Keratinocyte (primary cell): Measurements from ENCODE around the gene BTG2. TPM values are rescaled to one million over a fixed set of nuclear protein-coding genes. Genes with fewer than 3 reads are reported as not detected.

ENCODE experiments used
- DNase-seq: peaks from one replicate; pipeline ENCODE4 v3.0.0-alpha.2; 2011; ENCODE audit warnings: low read depth, missing footprints, low spot score
- FAIRE-seq: peaks from 2 replicates; lab custom pipeline; 2011; peaks lifted over from hg19 to GRCh38; lab: Jason Lieb, UNC
- H2AFZ ChIP-seq: 2 replicates; pipeline ENCODE4 v1.6.0; 2012; ENCODE audit warnings: low read length, control low read depth, inconsistent platforms; ENCODE audit not compliant: control insufficient read depth
- H3K27ac ChIP-seq: 2 replicates; pipeline ENCODE4 v1.5.1; 2011; ENCODE audit warnings: low read length; ENCODE audit not compliant: control insufficient read depth, insufficient read depth
- H3K27me3 ChIP-seq: 3 replicates; pipeline ENCODE4 v1.6.0; 2011; ENCODE audit warnings: low read length; ENCODE audit not compliant: control insufficient read depth, insufficient read depth; ENCODE audit errors: extremely low read depth
- H3K36me3 ChIP-seq, 2 experiments: 2 replicates in 1 of 2; 3 replicates in 1 of 2; pipeline ENCODE4 v1.5.1; 2011; ENCODE audit warnings: low read length in 2 of 2, mild to moderate bottlenecking in 1 of 2; ENCODE audit not compliant: control insufficient read depth in 2 of 2, insufficient read depth in 2 of 2; ENCODE audit errors: extremely low read depth in 1 of 2
- H3K4me1 ChIP-seq: 3 replicates; pipeline ENCODE4 v1.5.1; 2011; ENCODE audit warnings: low read length; ENCODE audit not compliant: control insufficient read depth, insufficient read depth; ENCODE audit errors: extremely low read depth
- H3K4me2 ChIP-seq: 3 replicates; pipeline ENCODE4 v1.6.0; 2011; ENCODE audit warnings: low read depth, low read length; ENCODE audit not compliant: control insufficient read depth, insufficient read depth; ENCODE audit errors: extremely low read depth
- H3K4me3 ChIP-seq, 3 experiments: fragments of 200-600 bp in 1 of 3; sonication (generic) in 1 of 3; 2 replicates in 2 of 3; 3 replicates in 1 of 3; pipeline ENCODE4 v1.5.1; 2011 to 2016; ENCODE audit warnings: low read length in 3 of 3, mild to moderate bottlenecking in 3 of 3, control low read depth in 2 of 3, inconsistent platforms in 1 of 3, low read depth in 1 of 3, mixed read lengths in 1 of 3, mixed run types in 1 of 3, moderate library complexity in 1 of 3; ENCODE audit not compliant: control insufficient read depth in 2 of 3, insufficient read depth in 2 of 3; ENCODE audit errors: extremely low read depth in 1 of 3
- H3K79me2 ChIP-seq: 2 replicates; pipeline ENCODE4 v1.6.0; 2012; ENCODE audit warnings: low read length; ENCODE audit not compliant: control insufficient read depth, insufficient read depth
- H3K9ac ChIP-seq: 3 replicates; pipeline ENCODE4 v1.6.0; 2011; ENCODE audit warnings: low read length; ENCODE audit not compliant: control insufficient read depth, insufficient read depth; ENCODE audit errors: extremely low read depth
- H3K9me1 ChIP-seq: 3 replicates; pipeline ENCODE4 v1.6.0; 2011; ENCODE audit warnings: low read length; ENCODE audit not compliant: control insufficient read depth, insufficient read depth; ENCODE audit errors: extremely low read depth
- H3K9me3 ChIP-seq: 2 replicates; pipeline ENCODE4 v1.5.1; 2012; ENCODE audit warnings: low read depth, low read length; ENCODE audit not compliant: control insufficient read depth
- H4K20me1 ChIP-seq: 3 replicates; pipeline ENCODE4 v1.6.0; 2011; ENCODE audit warnings: low read length; ENCODE audit not compliant: control insufficient read depth, insufficient read depth; ENCODE audit errors: extremely low read depth
- CTCF ChIP-seq, 3 experiments: IDR thresholded peaks in 1 of 3; conservative IDR thresholded peaks in 1 of 3; optimal IDR thresholded peaks in 1 of 3; 2 replicates in 2 of 3; 3 replicates in 1 of 3; pipeline versions ENCODE3 to v1.5.1; 2011; ENCODE audit warnings: low read length in 3 of 3, mild to moderate bottlenecking in 3 of 3, moderate library complexity in 2 of 3, control low read depth in 1 of 3, inconsistent platforms in 1 of 3; ENCODE audit not compliant: insufficient read depth in 2 of 3; ENCODE audit errors: extremely low read depth in 1 of 3
- EZH2 ChIP-seq: IDR thresholded peaks from one replicate; pipeline ENCODE4 v1.6.1; 2012; ENCODE audit warnings: inconsistent platforms, mild to moderate bottlenecking, low read length, moderate library complexity
- dilution Hi-C: fragments of 300-500 bp; cut with MboI; formaldehyde crosslinking; loops from one replicate; pipeline ENCODE4 v1.7.0; 2020; ENCODE audit warnings: low sequenced_read_pairs; ENCODE audit not compliant: extremely low pct_ligation_motif_present
- polyA plus RNA-seq, 5 experiments: library from polyadenylated mRNA; depleted of rRNA in 3 of 5; stranded (reverse) in 3 of 5; stranded (forward) in 1 of 5; unstranded in 1 of 5; fragments of >200 nt; gene quantifications; 1 replicate in 1 of 5; 2 replicates in 3 of 5; 3 replicates in 1 of 5; pipeline versions ENCODE4 v1.2.1 to v1.2.3, GENCODE V29; 2011 to 2012; ENCODE audit warnings: missing spikeins in 2 of 5, low read depth in 1 of 5, low replicate concordance in 1 of 5

BTG2 gene
- polyA plus RNA-seq, 1 donor (not counting 4 experiments of a cell fraction or from before 2014, with no cell fraction given), result 117 TPM

GRCh38 chr1:203353486-203353885, 48.2 kb downstream of the BTG2 start:
- no peak overlapping the region for H3K4me3 ChIP-seq
- H3K9me1 ChIP-seq, result no peaks in the 10 kb centered on the region
- no peaks in the 10 kb centered on the region for H3K9me3 ChIP-seq
- H3K4me2 ChIP-seq, result no peak overlapping the region
- dilution Hi-C loops, result loop anchor here (25.0 kb wide), 1 partner anchor 109 kb away; no protein-coding TSS in a partner anchor
- TF ChIP-seq CTCF (optimal IDR thresholded peaks at IDR 0.05 in 1 of 3, IDR thresholded peaks at IDR 0.05 in 1 of 3, conservative IDR thresholded peaks at IDR 0.05 in 1 of 3; ENCODE audit: extremely low read depth in 1 of 3, insufficient read depth in 2 of 3, low read length in 3 of 3) (no peak), EZH2 (no peak)
- no peaks in the 10 kb centered on the region for H3K36me3 ChIP-seq
- no peak overlapping the region for H3K27ac ChIP-seq
- peaks cover 24% of the 10 kb centered on the region for H3K27me3 ChIP-seq
- H4K20me1 ChIP-seq, result no peaks in the 10 kb centered on the region
- H2AFZ ChIP-seq, result no peak overlapping the region
- FAIRE-seq (no peak), DNase-seq (no peak)
- no peak overlapping the region for H3K9ac ChIP-seq
- H3K4me1 ChIP-seq, result no peaks in the 10 kb centered on the region
- H3K79me2 ChIP-seq, result no peaks in the 10 kb centered on the region

GRCh38 chr1:203354246-203354645, 48.9 kb downstream of the BTG2 start:
- no peak overlapping the region for H3K4me3 ChIP-seq
- TF ChIP-seq EZH2 (no peak), CTCF (optimal IDR thresholded peaks at IDR 0.05 in 1 of 3, IDR thresholded peaks at IDR 0.05 in 1 of 3, conservative IDR thresholded peaks at IDR 0.05 in 1 of 3; ENCODE audit: extremely low read depth in 1 of 3, insufficient read depth in 2 of 3, low read length in 3 of 3) (no peak)
- H3K27me3 ChIP-seq, result peaks cover 32% of the 10 kb centered on the region
- no peak overlapping the region for H3K4me2 ChIP-seq
- no peaks in the 10 kb centered on the region for H3K36me3 ChIP-seq
- no peaks in the 10 kb centered on the region for H3K79me2 ChIP-seq
- DNase-seq (no peak), FAIRE-seq (no peak)
- H3K9me1 ChIP-seq, result no peaks in the 10 kb centered on the region
- H3K9ac ChIP-seq, result no peak overlapping the region
- H3K27ac ChIP-seq, result no peak overlapping the region
- H3K4me1 ChIP-seq, result no peaks in the 10 kb centered on the region
- dilution Hi-C loops, result loop anchor here (25.0 kb wide), 1 partner anchor 108 kb away; no protein-coding TSS in a partner anchor
- H2AFZ ChIP-seq, result no peak overlapping the region
- no peaks in the 10 kb centered on the region for H3K9me3 ChIP-seq
- H4K20me1 ChIP-seq, result no peaks in the 10 kb centered on the region
